B cell (primary cell): Measurements from ENCODE around the gene RNF130.

Source experiments
- CTCF ChIP-seq: fragments of 200-600 bp; IDR thresholded peaks from one replicate; pipeline ENCODE4 v1.8.0; 2022; ENCODE audit warnings: antibody characterized with exemption, mild to moderate bottlenecking
- EZH2 ChIP-seq: IDR thresholded peaks from 2 replicates; pipeline ENCODE4 v1.6.1; 2012; ENCODE audit warnings: borderline replicate concordance, low read depth, mild to moderate bottlenecking, moderate library complexity, low read length; ENCODE audit not compliant: insufficient read depth, poor library complexity, severe bottlenecking

GRCh38 chr5:180059326-180059725, 12.2 kb downstream of the RNF130 start:
- TF ChIP-seq CTCF (no peak), EZH2 (no peak)
